GM19463 (cell line): ENCODE measurements around the gene SLC26A2.

Experiments used
- ATAC-seq: cut with Tn5 transposase; IDR thresholded peaks from one replicate; pipeline ENCODE4 v1.9.1; 2021; ENCODE audit warnings: mild to moderate bottlenecking, moderate library complexity; ENCODE audit not compliant: unreplicated experiment

The SLC26A2 gene

GRCh38 chr5:149960272-149961185 is at the start of gene SLC26A2:
Gene SLC26A2, plus strand, starts transcription at chr5:149960758. Its CDS starts 16,895 bp downstream, at chr5:149977653.
- ATAC-seq, result peak; percentile 99

GRCh38 chr5:149911031-149911430 is 49.5 kb upstream of the SLC26A2 start:
- no peak for ATAC-seq

- ATAC-seq, result no peak
Observed at GRCh38 chr5:149912226-149912871, 48.2 kb upstream of the SLC26A2 start.

- ATAC-seq, result no peak
Observed at GRCh38 chr5:149913436-149914419, 46.8 kb upstream of the SLC26A2 start.

GRCh38 chr5:149915392-149916260 is 44.9 kb upstream of the SLC26A2 start:
- no peak for ATAC-seq

GRCh38 chr5:149916334-149917072 is 44.1 kb upstream of the SLC26A2 start:
- ATAC-seq, result no peak

GRCh38 chr5:149917073-149917676 is 43.4 kb upstream of the SLC26A2 start:
- no peak for ATAC-seq

- ATAC-seq, result no peak
Observed at GRCh38 chr5:149921597-149921996, 39.0 kb upstream of the SLC26A2 start.

- ATAC-seq, result no peak
Observed at GRCh38 chr5:149922950-149923349, 37.6 kb upstream of the SLC26A2 start.

- ATAC-seq, result no peak
Observed at GRCh38 chr5:149924486-149924885, 36.1 kb upstream of the SLC26A2 start.

- ATAC-seq, result no peak
Observed at GRCh38 chr5:149930043-149930748, 30.4 kb upstream of the SLC26A2 start.

- no peak for ATAC-seq
Observed at GRCh38 chr5:149930749-149931574, 29.6 kb upstream of the SLC26A2 start.

- no peak for ATAC-seq
Observed at GRCh38 chr5:149931992-149932436, 28.5 kb upstream of the SLC26A2 start.

GRCh38 chr5:149932445-149933350 is 27.9 kb upstream of the SLC26A2 start:
- no peak for ATAC-seq

GRCh38 chr5:149935431-149935901 is 25.1 kb upstream of the SLC26A2 start:
- no peak for ATAC-seq

GRCh38 chr5:149936044-149936699 is 24.4 kb upstream of the SLC26A2 start:
- ATAC-seq, result no peak
